ENCODE data around the gene PIP5K1B.

DNA sequence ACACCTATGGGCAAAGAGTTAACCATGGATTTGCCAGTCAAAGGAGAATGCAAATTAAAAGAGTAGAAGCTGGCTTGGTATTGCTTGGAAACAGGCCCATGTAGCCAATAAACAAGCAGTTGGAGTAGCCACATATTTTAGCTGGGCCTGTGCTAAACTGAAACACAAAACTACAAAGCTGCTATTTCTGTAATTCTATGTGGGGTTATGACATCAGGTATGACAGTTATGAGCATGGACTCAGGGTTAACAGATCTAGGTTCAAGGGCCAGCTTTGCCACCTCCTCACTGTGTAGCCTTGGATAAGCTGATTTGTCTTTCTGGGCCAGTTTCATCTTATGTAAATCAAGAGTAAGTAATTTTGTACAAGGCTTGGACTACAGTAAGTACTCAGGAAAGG, 142.7 kb downstream of the PIP5K1B start:
- TF ChIP-seq, protein P1, sequence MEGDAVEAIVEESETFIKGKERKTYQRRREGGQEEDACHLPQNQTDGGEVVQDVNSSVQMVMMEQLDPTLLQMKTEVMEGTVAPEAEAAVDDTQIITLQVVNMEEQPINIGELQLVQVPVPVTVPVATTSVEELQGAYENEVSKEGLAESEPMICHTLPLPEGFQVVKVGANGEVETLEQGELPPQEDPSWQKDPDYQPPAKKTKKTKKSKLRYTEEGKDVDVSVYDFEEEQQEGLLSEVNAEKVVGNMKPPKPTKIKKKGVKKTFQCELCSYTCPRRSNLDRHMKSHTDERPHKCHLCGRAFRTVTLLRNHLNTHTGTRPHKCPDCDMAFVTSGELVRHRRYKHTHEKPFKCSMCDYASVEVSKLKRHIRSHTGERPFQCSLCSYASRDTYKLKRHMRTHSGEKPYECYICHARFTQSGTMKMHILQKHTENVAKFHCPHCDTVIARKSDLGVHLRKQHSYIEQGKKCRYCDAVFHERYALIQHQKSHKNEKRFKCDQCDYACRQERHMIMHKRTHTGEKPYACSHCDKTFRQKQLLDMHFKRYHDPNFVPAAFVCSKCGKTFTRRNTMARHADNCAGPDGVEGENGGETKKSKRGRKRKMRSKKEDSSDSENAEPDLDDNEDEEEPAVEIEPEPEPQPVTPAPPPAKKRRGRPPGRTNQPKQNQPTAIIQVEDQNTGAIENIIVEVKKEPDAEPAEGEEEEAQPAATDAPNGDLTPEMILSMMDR (IDR thresholded peaks at IDR 0.05) = no peak
- TF ChIP-seq POLR2A (IDR thresholded peaks at IDR 0.05) = no peak
